22Rv1 (cell line): ENCODE results near the gene CDC42BPG.
A peak's percentile ranks its signal among the peaks of the same experiment; 100 is the strongest.

Source experiments
- ZFX ChIP-seq: fragments of 450-650 bp; IDR thresholded peaks from 2 replicates; pipeline ENCODE4 v1.6.1; 2017; ENCODE audit warnings: antibody characterized with exemption, borderline replicate concordance
- TF ChIP-seq, protein P1 (sequence below): fragments of 450-650 bp; IDR thresholded peaks from 2 replicates; pipeline ENCODE4 v1.5.1; 2017; ENCODE audit warnings: mild to moderate bottlenecking

DNA sequence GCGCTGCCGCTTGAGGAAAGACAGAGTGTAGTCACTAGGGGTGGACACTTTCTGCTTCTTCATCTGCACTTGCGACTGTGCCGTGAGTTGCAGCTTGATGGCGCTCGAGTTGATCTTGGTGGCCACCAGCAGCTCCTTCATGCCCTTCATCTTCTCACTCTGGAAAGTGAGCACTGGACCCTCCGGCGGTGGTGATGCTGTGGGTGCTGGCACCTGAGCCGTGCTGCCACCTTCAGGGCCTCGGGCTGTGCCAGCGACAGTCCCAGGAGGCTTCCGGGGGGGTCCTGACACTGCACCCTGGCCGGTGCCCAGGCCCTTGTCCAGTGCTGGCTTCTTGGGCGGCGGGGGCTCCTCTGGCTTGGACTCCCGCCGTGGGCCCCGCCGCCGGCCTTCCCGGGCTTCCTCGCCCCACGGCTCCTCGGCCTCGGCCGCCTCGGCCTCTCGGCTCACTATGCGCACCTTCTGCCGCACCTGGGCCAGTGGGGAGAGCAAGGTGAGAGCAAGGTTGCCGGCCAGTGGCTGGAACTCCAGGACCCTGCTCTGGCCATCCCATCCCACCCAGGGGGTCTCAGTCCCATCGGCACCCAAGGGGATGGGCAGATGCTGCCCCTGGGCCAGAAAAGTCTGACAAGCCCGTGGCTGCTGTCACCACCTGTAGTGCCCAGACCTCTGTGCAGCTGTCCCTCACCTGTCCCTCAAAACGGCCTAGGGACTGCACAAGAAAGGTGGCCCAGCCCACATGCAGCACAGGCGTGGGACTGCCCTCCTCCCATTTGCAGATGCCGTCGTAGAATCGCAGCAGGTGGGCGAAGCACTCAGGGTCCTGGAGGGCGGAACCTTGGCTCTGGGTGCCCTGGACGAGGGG lies 39.9 kb downstream of the CDC42BPG start:
- TF ChIP-seq, protein P1, sequence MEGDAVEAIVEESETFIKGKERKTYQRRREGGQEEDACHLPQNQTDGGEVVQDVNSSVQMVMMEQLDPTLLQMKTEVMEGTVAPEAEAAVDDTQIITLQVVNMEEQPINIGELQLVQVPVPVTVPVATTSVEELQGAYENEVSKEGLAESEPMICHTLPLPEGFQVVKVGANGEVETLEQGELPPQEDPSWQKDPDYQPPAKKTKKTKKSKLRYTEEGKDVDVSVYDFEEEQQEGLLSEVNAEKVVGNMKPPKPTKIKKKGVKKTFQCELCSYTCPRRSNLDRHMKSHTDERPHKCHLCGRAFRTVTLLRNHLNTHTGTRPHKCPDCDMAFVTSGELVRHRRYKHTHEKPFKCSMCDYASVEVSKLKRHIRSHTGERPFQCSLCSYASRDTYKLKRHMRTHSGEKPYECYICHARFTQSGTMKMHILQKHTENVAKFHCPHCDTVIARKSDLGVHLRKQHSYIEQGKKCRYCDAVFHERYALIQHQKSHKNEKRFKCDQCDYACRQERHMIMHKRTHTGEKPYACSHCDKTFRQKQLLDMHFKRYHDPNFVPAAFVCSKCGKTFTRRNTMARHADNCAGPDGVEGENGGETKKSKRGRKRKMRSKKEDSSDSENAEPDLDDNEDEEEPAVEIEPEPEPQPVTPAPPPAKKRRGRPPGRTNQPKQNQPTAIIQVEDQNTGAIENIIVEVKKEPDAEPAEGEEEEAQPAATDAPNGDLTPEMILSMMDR: peak; percentile 51
- no peak for TF ChIP-seq ZFX
